GM12891 (cell line): ENCODE data around the gene TSPO. TPM values are rescaled to one million over a fixed set of nuclear protein-coding genes. Genes with fewer than 3 reads are reported as not detected.
"Not testable (repeated sequence)": the region's sequence is repeated elsewhere in the genome, so short reads cannot be mapped to it uniquely, and the experiment has no call there.

Experiments
- DNase-seq: peaks from one replicate; pipeline ENCODE4 v3.0.0; 2011; ENCODE audit warnings: low spot score; ENCODE audit not compliant: insufficient read length
- FAIRE-seq: peaks from 2 replicates; lab custom pipeline; 2011; peaks lifted over from hg19 to GRCh38; lab: Jason Lieb, UNC
- PAX5 ChIP-seq: IDR thresholded peaks from 2 replicates; pipeline ENCODE4 v1.6.1; 2011; ENCODE audit warnings: low read length, moderate library complexity, mild to moderate bottlenecking; ENCODE audit not compliant: insufficient read depth, severe bottlenecking
- POLR2A ChIP-seq: IDR thresholded peaks from 2 replicates; pipeline ENCODE4 v1.6.1; 2011; ENCODE audit warnings: low read depth, low read length, control low read depth
- POLR2AphosphoS5 ChIP-seq: IDR thresholded peaks from 2 replicates; pipeline ENCODE4 v1.6.1; 2011; ENCODE audit warnings: low read depth, low read length, control low read depth
- POU2F2 ChIP-seq: IDR thresholded peaks from 2 replicates; pipeline ENCODE4 v1.6.1; 2011; ENCODE audit warnings: low read depth, mild to moderate bottlenecking, control low read depth, low read length, moderate library complexity
- SPI1 ChIP-seq: IDR thresholded peaks from 2 replicates; pipeline ENCODE4 v1.6.1; 2011; ENCODE audit warnings: low read depth, low read length, control low read depth
- TAF1 ChIP-seq: IDR thresholded peaks from 2 replicates; pipeline ENCODE4 v1.6.1; 2011; ENCODE audit warnings: low read depth, low read length, control low read depth
- polyA plus RNA-seq: library from polyadenylated mRNA; unstranded; fragments of >200 nt; gene quantifications from one replicate; pipeline ENCODE4 v1.2.1, GENCODE V29; 2012; ENCODE audit warnings: low read depth, missing spikeins, inconsistent platforms; ENCODE audit not compliant: missing spikeins

TSPO gene
- polyA plus RNA-seq = 5.6 TPM

DNA sequence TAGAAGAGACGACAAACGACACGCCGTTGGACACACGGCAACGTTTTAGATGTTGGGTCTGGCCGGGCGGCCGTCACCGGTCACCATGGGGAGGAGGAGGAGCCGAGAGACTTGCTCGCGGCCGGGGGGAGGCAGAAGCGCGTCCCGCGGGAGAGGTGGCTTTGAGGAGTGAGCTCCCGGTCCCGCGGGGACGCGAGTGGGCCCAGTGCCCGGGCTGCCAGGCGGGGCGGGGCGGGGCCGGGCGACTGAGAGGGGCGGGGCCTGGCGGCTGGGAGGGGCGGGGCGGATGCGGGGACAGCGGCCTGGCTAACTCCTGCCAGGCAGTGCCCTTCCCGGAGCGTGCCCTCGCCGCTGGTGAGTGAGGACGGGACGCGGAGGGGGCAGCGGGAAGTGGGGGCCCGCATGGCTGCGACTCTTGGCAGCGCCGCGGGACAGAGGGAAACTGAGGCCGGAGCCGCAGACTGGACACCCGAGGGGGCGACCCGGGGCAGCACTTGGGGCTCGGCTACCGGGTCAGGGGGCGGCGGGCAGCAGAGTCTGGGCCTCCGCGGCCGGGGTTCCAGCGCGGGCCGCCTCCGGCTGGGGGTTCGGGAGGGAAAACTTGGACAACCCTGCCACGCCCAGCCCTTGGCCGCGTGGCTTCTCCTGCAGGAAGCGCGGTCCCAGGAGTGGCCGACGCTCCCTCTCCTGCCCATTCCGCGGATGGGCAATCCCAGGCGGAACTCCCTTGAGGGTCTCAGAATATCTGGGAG is at the start of gene TSPO:
Gene TSPO, plus strand, starts transcription at position 309 of the 752 bp plus-strand sequence. CDS start 7,680 bp downstream, outside the sequence.
- DNase-seq (no peak), FAIRE-seq (peak; percentile 71)
- TF ChIP-seq POLR2AphosphoS5 (no peak), TAF1 (no peak)

DNA sequence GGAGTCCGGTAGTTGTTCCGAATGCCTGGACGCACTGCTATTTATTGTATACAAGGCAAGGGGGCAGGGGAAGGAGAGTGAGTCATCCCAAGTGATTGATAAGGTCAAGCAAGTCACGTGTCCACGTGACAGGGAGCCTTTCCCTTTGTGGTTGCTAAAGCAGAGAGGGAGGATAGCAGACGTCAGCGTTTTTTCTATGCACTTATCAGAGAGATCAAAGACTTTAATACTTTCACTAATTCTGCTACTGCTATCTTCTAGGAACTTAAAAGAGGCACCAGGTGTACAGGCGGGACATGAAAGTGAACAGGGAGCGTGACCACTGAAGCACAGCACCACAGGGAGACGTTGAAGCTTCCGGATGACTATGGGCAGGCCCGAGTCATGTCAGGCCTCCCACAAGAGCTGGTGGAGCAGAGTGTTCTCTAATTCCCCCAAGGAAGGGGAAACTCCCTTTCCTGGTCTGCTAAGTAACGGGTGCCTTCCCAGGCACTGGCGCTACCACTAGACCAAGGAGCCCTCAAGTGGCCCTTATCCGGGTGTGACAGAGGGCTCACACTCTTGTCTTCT is 47.2 kb upstream of the TSPO start:
- not testable (repeated sequence) for DNase-seq
- peak; percentile 60 for FAIRE-seq

DNA sequence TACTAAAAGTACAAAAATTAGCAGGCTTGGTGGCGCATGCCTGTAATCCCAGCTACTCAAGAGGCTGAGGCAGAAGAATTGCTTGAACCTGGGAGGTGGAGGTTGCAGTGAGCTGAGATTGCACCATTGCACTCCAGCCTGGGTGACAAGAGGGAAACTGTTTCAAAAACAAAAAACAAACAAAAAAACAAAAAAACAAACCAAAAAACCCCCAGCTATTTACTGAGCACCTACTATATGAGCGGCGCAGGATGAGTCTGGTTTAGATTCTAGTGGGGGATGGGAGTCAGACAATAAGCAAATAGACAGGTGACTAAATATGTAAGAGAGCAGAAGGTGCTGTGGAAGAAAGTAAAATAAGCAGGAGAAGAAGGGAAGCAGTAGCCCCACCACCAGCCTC is 46.4 kb upstream of the TSPO start:
- not testable (repeated sequence) for DNase-seq, FAIRE-seq

DNA sequence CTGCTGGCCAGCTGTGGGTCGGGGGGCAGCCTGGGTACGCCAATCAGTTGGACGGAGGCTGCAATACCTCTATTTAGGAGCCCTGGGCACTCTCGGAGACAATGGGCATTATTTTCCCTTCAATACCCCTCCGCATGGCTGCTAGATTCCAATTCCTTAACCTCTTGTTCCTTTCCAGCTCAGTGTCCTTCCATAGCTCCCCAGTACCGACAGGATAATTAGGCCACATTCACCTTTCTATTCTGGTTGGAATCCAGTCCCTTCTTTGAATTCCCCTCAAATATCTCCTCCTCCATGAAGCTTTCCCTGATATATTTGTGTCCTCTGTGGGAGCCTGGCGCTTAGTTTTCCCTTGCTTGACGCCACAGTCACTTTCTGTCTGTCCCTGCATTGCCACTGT is 45.1 kb upstream of the TSPO start:
- DNase-seq (no peak), FAIRE-seq (no peak)
- no peak for TF ChIP-seq POLR2A
- no peak for TF ChIP-seq SPI1
- no peak for TF ChIP-seq POLR2AphosphoS5
- TF ChIP-seq TAF1 = no peak
- no peak for TF ChIP-seq POU2F2
- TF ChIP-seq PAX5 = no peak

DNA sequence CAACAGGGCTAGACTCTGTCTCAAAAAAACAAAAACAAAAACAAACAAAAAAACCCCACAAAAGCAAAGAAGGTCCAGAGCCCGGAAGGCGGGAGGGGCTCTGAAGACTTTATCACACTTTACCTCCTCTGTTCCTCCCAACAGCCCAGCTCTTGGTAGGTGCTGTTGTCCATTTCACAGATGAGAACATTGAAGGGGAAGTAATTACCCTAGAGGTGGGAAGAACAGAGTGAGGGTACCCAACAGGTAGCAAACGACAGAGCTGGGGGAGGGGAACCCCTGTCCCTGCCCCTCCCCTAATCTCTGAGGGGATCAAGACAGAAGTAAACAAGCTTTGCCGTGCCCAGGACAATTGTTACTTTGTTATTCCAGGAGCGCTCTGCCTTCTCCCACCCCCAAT is 41.8 kb upstream of the TSPO start:
- FAIRE-seq = no peak
- TF ChIP-seq PAX5 (no peak), TAF1 (no peak), POU2F2 (no peak), POLR2A (no peak), POLR2AphosphoS5 (no peak), SPI1 (no peak)
- no peak for DNase-seq

DNA sequence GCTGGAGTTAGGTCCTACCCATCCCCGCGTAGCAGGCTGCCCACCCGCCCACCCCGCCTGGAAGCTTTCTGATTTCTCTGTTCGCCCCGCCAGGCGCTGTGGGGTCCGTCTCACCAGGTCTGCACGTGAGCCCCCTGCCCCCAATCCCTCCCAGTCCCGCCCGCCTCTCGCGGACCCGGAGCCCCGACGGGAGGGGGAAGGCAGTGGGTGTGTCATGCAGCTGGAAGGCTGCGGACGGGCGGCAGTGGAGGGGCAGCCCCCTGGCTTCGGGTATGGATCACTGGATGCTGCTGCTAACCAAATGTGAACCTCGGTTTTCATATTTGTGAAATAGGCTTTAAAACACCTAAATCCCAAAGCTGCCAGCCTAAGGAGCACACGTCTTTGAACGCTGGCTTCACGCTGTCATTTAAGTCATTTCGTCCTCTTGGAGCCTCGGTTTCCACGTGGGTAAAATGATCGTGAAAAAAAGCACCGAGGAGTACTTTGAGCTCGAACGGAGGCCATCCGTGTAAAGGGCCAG is 41.4 kb upstream of the TSPO start:
- no peak for DNase-seq
- FAIRE-seq = no peak
- no peak for TF ChIP-seq SPI1
- no peak for TF ChIP-seq POU2F2
- no peak for TF ChIP-seq TAF1
- TF ChIP-seq POLR2A = no peak
- no peak for TF ChIP-seq PAX5
- no peak for TF ChIP-seq POLR2AphosphoS5

DNA sequence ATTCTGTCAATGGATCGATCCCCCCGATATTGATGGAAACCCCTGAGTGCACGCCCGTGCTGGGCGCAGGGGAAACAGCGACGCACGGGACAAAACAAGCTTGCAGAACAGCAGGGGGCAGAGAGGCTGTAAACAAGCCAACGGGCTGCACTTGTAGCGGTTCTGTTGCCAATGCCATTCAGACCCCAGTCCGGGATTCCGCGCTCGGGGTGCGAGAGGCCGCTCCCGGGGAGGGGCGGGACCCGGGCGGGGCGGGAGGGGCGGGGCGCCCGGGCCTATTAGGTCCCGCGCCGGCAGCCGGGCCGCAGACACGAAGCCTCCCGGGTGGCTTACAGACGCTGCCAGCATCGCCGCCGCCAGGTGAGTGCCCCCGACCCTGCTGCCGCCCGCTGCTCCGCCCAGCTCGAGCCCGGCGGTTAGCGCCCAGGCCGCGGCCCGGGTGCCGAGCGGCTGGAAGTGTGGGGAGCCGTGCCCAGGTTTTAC is 40.9 kb upstream of the TSPO start, which contains the start of gene BIK:
Gene BIK, plus strand, starts transcription at position 307 of the 483 bp plus-strand sequence. CDS start 13,273 bp downstream, outside the sequence.
- DNase-seq = peak; percentile 63
- TF ChIP-seq SPI1 (no peak), POLR2AphosphoS5 (no peak), PAX5 (no peak), POU2F2 (no peak), TAF1 (no peak), POLR2A (no peak)
- peak; percentile 94 for FAIRE-seq

DNA sequence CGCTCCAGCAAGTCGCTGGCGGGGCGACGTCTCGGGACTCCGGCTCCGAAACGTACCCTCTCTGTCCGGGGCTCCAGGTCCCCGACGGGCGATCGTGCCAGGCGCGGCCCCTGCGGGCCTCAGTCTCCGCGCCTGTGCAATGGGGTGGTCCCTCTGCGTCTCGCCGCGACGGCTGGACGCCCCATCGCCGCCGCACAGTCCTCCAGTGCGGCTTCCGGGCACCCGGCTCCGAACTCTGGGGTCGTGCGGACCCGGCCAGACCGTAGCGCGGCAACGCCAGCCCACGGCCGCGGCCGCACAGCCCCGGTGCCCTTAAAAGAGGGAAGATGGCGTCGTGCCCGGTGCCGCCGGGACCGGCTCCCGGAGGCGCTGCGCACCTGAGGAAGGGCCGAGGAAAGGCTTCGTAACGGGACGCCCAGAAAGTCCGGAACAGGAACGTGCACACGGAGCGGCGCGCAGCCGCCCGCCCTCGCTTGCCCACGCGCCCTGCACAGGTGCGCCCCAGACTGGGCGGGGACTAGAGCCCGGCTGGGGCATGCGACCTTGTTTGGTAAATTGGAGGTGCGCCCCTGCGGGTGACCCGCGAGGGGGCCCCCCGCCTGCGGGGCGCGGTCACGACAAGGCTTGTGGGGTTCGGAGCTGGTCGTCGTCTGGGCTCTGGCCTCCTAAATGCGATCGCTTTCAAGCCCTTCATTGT is 40.3 kb upstream of the TSPO start:
- FAIRE-seq (peak; percentile 95), DNase-seq (peak; percentile 55)
- TF ChIP-seq PAX5 (peak; percentile 13), POLR2A (no peak), TAF1 (no peak)

DNA sequence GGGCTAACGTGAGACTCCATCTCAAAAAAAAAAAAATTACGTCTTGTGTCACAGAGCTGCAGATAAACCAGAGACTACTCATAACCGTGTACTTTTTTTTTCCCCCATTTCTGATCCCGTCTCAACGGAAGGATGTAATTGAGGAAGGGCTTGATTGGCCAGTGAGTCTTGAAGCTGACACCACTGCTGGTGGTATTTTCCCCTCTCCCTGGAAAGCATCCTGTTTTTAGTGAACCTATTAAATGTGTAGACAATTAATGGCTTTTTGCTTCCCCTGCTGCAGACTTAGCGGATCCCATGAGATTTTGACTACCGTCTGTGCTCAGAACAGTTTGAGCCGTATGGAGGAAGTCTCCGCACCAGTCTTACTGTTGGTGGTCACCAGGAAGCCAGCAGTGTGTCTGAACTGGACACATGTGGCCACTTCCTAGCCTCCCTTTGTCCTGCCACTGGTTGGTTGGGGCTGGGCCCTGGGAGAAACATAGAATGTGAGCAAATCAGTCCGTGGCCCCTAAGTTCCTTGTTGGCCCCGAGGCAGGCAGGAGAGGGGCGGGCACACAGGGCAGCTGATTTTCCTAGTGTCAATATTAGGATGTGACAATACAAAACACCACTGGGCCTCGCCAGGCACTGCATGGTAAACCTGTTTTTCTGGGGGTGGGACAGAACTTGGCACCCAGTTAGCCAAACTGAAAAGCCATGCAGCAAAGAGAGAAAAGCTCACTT is 37.7 kb upstream of the TSPO start:
- TF ChIP-seq POU2F2 = no peak
- TF ChIP-seq POLR2A = no peak
- no peak for TF ChIP-seq TAF1
- TF ChIP-seq PAX5 = no peak
- TF ChIP-seq SPI1 = no peak
- TF ChIP-seq POLR2AphosphoS5 = no peak
- FAIRE-seq (peak; percentile 76), DNase-seq (no peak)

DNA sequence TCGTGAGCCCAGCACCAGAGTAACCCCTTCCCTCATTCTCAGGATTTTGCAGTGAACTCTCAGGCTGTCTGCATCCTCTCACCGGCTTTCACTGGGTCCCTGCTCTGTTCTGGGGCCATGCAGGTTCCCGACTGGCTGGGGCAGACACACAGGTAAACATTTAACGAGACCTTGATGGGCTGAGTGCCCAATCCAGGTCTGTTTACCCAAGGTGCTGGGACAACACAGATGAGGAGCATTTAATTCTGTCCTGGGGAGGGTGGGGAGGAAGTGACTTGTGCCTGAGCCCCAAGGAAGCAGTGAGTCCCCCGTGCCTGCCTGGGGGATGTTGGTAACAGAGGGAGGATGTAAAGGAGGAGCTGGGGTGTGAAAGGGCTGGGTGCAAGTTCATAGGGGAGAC is 36.4 kb upstream of the TSPO start:
- DNase-seq (no peak), FAIRE-seq (peak; percentile 84)
- TF ChIP-seq POLR2AphosphoS5 = no peak
- peak; percentile 53; the same call in 1 of the 2 replicates for TF ChIP-seq SPI1
